HG03558 (cell line): Measurements from ENCODE around the gene GAB2.
"Not testable (repeated sequence)": the region's sequence is repeated elsewhere in the genome, so short reads cannot be mapped to it uniquely, and the experiment has no call there.

Experiments used
- ATAC-seq: cut with Tn5 transposase; IDR thresholded peaks from one replicate; pipeline ENCODE4 v1.9.1; 2021; ENCODE audit warnings: moderate number of reproducible peaks; ENCODE audit not compliant: unreplicated experiment; ENCODE audit errors: extremely low read depth

GAB2 gene

GRCh38 chr11:78262238-78262637 is 155.4 kb downstream of the GAB2 start:
- no peak for ATAC-seq

- no peak for ATAC-seq
Measured at GRCh38 chr11:78261828-78262227, 155.8 kb downstream of the GAB2 start.

DNA sequence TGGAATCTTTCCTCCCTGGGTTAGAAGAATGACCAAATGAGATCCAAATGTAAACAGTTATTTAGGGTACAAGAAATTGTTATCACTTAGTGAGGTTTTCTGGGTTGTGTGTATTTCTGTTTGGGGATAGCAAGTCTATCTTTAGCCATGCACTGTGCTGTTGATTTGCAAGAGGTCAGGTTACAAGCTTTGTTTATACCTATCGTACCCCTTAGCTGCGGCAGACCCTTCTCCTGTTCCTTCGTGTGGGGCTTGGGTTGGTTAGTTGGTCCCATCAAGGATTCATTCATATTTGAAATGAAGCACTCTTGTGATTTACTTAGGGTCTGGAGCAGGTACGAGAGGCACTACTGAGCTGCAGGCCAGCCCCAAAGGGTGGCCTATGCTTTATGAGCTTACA is 156.3 kb downstream of the GAB2 start:
- no peak for ATAC-seq

DNA sequence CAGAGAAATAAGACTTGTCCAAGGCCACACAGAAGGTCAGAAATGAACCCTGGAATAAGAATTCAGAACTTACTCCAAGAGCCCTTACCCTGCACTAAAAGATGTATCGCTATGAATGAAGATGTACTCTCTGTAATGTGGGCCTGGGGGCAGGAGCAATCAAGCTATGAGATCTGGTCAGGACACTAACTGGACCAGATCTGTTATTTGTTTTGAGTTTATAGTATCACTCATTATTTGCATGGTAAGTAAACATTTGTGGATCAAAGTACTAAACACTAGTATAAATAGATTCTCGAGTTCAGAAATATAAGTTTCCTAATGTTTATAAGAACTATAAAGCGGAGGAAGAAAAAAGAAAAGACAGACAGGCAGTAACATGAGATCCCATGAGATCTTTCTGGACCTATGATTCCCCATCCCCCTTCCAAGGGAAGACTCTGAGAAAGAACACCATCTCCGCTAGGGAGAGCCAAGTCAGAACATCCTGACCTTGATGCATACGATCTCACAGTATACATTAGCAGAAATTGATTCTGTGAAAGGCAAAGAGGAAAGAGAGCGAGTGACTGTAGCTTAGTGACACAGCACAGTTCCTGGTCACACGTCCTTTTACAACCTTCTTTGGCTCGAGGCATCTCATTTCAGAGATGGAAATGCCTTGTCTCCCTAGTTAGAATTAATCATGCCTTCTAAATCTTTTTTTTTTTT is 157.7 kb downstream of the GAB2 start:
- no peak for ATAC-seq

DNA sequence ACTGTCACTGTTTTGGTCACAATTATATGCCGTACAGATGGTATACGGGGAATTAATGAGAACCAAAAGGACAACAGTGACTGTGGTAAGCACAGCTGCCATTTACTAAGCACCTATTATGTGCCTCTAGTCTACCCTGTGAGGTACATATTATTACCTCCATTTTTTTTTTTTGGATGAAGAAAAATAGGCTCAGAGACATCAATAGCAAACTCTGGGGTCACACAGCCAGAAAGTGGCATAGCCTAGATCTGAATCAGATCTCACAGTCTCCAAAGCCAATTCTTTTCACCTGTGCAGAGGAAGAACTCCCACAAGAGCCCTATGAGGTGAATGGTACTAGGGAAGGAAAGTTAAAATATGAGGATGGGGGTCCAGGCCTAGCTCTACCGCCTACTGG is 160.0 kb downstream of the GAB2 start:
- no peak for ATAC-seq

- ATAC-seq: no peak
Measured at GRCh38 chr11:78256962-78257361, 160.7 kb downstream of the GAB2 start.

DNA sequence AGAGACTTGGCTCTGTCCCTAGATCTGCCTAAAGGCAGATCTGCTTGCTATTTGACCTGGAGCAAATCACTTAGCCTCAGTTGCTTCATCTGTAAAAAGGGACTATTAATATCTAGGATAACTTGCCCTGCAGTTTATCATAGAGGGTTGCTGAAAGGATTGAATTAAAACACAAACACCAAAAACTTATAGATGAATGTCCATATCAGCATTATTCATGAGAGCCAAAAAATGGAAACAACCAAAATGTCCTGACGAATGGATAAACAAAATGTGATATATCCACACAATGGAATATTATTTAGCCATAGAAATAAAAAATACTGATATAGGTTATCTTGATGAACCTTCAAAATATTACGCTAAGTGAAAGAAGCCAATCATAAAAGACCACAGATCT is 161.7 kb downstream of the GAB2 start:
- no peak for ATAC-seq

GRCh38 chr11:78254268-78254667 is 163.4 kb downstream of the GAB2 start:
- no peak for ATAC-seq

DNA sequence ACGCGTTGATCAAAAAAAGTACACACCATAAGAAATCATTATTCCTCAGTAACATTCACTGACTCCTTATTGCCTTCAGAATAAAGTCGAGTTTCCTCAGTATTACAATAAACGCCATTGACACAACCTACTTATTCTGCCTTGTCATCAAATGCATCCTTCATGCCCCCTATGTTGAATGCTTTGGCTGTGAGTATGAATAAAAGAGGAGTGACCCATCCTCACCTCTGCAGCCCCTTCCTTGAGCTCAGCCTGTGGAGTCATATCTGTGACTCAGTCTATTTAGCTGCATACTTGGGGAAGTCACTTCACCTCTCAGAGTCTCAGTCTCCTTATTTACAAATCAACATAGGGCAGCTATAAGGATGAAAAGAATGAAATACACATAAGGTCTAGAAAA is 163.8 kb downstream of the GAB2 start:
- no peak for ATAC-seq

GRCh38 chr11:78251083-78251775 is 166.4 kb downstream of the GAB2 start:
- no peak for ATAC-seq

GRCh38 chr11:78250099-78250498 is 167.5 kb downstream of the GAB2 start:
- ATAC-seq: no peak

DNA sequence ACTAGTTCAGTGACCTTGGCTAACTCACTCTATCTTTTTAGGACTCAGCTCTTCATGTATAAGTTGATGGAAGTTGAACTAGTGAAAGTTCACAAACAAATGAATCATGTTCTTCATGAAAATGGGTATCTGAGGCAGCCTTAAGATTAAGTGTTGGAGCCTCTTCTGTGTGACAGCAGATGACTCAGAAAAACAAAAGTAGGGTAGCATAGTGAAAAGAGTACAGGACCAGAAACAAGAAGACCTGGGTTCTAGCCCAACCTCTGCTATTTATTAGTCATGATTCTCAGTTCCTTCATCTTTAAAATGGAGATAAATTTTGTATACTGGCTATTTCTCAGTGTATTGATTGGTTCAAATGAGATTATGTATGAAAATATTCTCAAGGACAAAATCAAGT is 168.7 kb downstream of the GAB2 start:
- ATAC-seq: no peak

- ATAC-seq: no peak
Measured at GRCh38 chr11:78248191-78248590, 169.4 kb downstream of the GAB2 start.

- no peak for ATAC-seq
Measured at GRCh38 chr11:78244546-78245255, 172.9 kb downstream of the GAB2 start.

DNA sequence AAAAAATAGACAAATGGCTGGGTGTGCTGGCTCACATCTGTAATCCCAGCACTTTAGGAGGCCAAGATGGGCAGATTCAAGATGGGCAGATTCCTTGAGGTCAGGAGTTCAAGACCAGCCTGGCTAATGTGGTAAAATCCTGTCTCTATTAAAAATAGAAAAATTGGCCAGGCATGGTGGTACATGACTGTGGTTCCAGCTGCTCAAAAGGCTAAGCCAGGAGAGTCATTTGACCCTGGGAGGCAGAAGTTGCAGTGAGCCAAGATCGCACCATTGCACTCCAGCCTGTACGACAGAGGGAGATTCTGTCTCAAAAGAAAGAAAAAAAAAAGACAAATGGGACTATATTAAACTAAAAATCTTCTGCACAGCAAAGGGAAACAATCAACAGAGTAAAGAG is 173.5 kb downstream of the GAB2 start:
- no peak for ATAC-seq

GRCh38 chr11:78241475-78241874 is 176.1 kb downstream of the GAB2 start:
- ATAC-seq: no peak

- no peak for ATAC-seq
Measured at GRCh38 chr11:78239781-78240180, 177.8 kb downstream of the GAB2 start.

- no peak for ATAC-seq
Measured at GRCh38 chr11:78237293-78238046, 180.2 kb downstream of the GAB2 start.

DNA sequence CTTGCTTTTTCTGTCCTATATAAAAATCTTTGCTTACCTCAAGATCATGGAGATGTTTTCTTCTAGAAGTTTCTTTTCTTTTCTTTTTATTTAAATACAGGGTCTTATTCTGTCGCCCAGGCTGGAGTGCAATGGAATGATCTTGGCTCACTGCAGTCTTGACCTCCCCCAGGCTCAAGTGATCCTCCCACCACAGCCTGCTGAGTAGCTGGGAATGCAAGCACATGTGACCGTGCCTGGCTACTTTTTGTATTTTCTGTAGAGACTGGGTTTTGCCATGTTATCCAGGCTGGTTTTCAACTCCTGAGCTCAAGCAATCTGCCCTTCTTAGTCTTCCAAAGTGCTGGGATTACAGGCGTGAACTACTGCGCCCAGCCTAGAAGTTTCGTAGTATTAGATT is 183.6 kb downstream of the GAB2 start:
- no peak for ATAC-seq

GRCh38 chr11:78233046-78233445 is 184.6 kb downstream of the GAB2 start:
- not testable (repeated sequence) for ATAC-seq
